Keratinocyte (primary cell): ENCODE data around the gene A2M. TPM values are rescaled to one million over a fixed set of nuclear protein-coding genes. Genes with fewer than 3 reads are reported as not detected.

ENCODE experiments used
- DNase-seq: peaks from one replicate; pipeline ENCODE4 v3.0.0-alpha.2; 2011; ENCODE audit warnings: low read depth, missing footprints, low spot score
- FAIRE-seq: peaks from 2 replicates; lab custom pipeline; 2011; peaks lifted over from hg19 to GRCh38; lab: Jason Lieb, UNC
- H2AFZ ChIP-seq: 2 replicates; pipeline ENCODE4 v1.6.0; 2012; ENCODE audit warnings: low read length, control low read depth, inconsistent platforms; ENCODE audit not compliant: control insufficient read depth
- H3K27ac ChIP-seq: 2 replicates; pipeline ENCODE4 v1.5.1; 2011; ENCODE audit warnings: low read length; ENCODE audit not compliant: control insufficient read depth, insufficient read depth
- H3K27me3 ChIP-seq: 3 replicates; pipeline ENCODE4 v1.6.0; 2011; ENCODE audit warnings: low read length; ENCODE audit not compliant: control insufficient read depth, insufficient read depth; ENCODE audit errors: extremely low read depth
- H3K36me3 ChIP-seq, 2 experiments: 2 replicates in 1 of 2; 3 replicates in 1 of 2; pipeline ENCODE4 v1.5.1; 2011; ENCODE audit warnings: low read length in 2 of 2, mild to moderate bottlenecking in 1 of 2; ENCODE audit not compliant: control insufficient read depth in 2 of 2, insufficient read depth in 2 of 2; ENCODE audit errors: extremely low read depth in 1 of 2
- H3K4me1 ChIP-seq: 3 replicates; pipeline ENCODE4 v1.5.1; 2011; ENCODE audit warnings: low read length; ENCODE audit not compliant: control insufficient read depth, insufficient read depth; ENCODE audit errors: extremely low read depth
- H3K4me2 ChIP-seq: 3 replicates; pipeline ENCODE4 v1.6.0; 2011; ENCODE audit warnings: low read depth, low read length; ENCODE audit not compliant: control insufficient read depth, insufficient read depth; ENCODE audit errors: extremely low read depth
- H3K4me3 ChIP-seq, 3 experiments: fragments of 200-600 bp in 1 of 3; sonication (generic) in 1 of 3; 2 replicates in 2 of 3; 3 replicates in 1 of 3; pipeline ENCODE4 v1.5.1; 2011 to 2016; ENCODE audit warnings: low read length in 3 of 3, mild to moderate bottlenecking in 3 of 3, control low read depth in 2 of 3, inconsistent platforms in 1 of 3, low read depth in 1 of 3, mixed read lengths in 1 of 3, mixed run types in 1 of 3, moderate library complexity in 1 of 3; ENCODE audit not compliant: control insufficient read depth in 2 of 3, insufficient read depth in 2 of 3; ENCODE audit errors: extremely low read depth in 1 of 3
- H3K79me2 ChIP-seq: 2 replicates; pipeline ENCODE4 v1.6.0; 2012; ENCODE audit warnings: low read length; ENCODE audit not compliant: control insufficient read depth, insufficient read depth
- H3K9ac ChIP-seq: 3 replicates; pipeline ENCODE4 v1.6.0; 2011; ENCODE audit warnings: low read length; ENCODE audit not compliant: control insufficient read depth, insufficient read depth; ENCODE audit errors: extremely low read depth
- H3K9me1 ChIP-seq: 3 replicates; pipeline ENCODE4 v1.6.0; 2011; ENCODE audit warnings: low read length; ENCODE audit not compliant: control insufficient read depth, insufficient read depth; ENCODE audit errors: extremely low read depth
- H3K9me3 ChIP-seq: 2 replicates; pipeline ENCODE4 v1.5.1; 2012; ENCODE audit warnings: low read depth, low read length; ENCODE audit not compliant: control insufficient read depth
- H4K20me1 ChIP-seq: 3 replicates; pipeline ENCODE4 v1.6.0; 2011; ENCODE audit warnings: low read length; ENCODE audit not compliant: control insufficient read depth, insufficient read depth; ENCODE audit errors: extremely low read depth
- CTCF ChIP-seq, 3 experiments: IDR thresholded peaks in 1 of 3; conservative IDR thresholded peaks in 1 of 3; optimal IDR thresholded peaks in 1 of 3; 2 replicates in 2 of 3; 3 replicates in 1 of 3; pipeline versions ENCODE3 to v1.5.1; 2011; ENCODE audit warnings: low read length in 3 of 3, mild to moderate bottlenecking in 3 of 3, moderate library complexity in 2 of 3, control low read depth in 1 of 3, inconsistent platforms in 1 of 3; ENCODE audit not compliant: insufficient read depth in 2 of 3; ENCODE audit errors: extremely low read depth in 1 of 3
- EZH2 ChIP-seq: IDR thresholded peaks from one replicate; pipeline ENCODE4 v1.6.1; 2012; ENCODE audit warnings: inconsistent platforms, mild to moderate bottlenecking, low read length, moderate library complexity
- dilution Hi-C: fragments of 300-500 bp; cut with MboI; formaldehyde crosslinking; loops from one replicate; pipeline ENCODE4 v1.7.0; 2020; ENCODE audit warnings: low sequenced_read_pairs; ENCODE audit not compliant: extremely low pct_ligation_motif_present
- polyA plus RNA-seq, 5 experiments: library from polyadenylated mRNA; depleted of rRNA in 3 of 5; stranded (reverse) in 3 of 5; stranded (forward) in 1 of 5; unstranded in 1 of 5; fragments of >200 nt; gene quantifications; 1 replicate in 1 of 5; 2 replicates in 3 of 5; 3 replicates in 1 of 5; pipeline versions ENCODE4 v1.2.1 to v1.2.3, GENCODE V29; 2011 to 2012; ENCODE audit warnings: missing spikeins in 2 of 5, low read depth in 1 of 5, low replicate concordance in 1 of 5

A2M gene
- polyA plus RNA-seq, 1 donor (not counting 4 experiments of a cell fraction or from before 2014, with no cell fraction given), result 0.49 TPM

GRCh38 chr12:9024512-9024911, 91.2 kb downstream of the A2M start:
- TF ChIP-seq CTCF (optimal IDR thresholded peaks at IDR 0.05 in 1 of 3, IDR thresholded peaks at IDR 0.05 in 1 of 3, conservative IDR thresholded peaks at IDR 0.05 in 1 of 3; ENCODE audit: extremely low read depth in 1 of 3, insufficient read depth in 2 of 3, low read length in 3 of 3) (no peak), EZH2 (no peak)

GRCh38 chr12:9022592-9022991, 93.1 kb downstream of the A2M start:
- H3K9me1 ChIP-seq, result no peaks in the 10 kb centered on the region
- H3K4me3 ChIP-seq, result no peak overlapping the region
- H2AFZ ChIP-seq, result no peak overlapping the region
- dilution Hi-C loops, result no loop called here
- H4K20me1 ChIP-seq, result no peaks in the 10 kb centered on the region
- H3K4me1 ChIP-seq, result no peaks in the 10 kb centered on the region
- TF ChIP-seq EZH2 (no peak), CTCF (optimal IDR thresholded peaks at IDR 0.05 in 1 of 3, IDR thresholded peaks at IDR 0.05 in 1 of 3, conservative IDR thresholded peaks at IDR 0.05 in 1 of 3; ENCODE audit: extremely low read depth in 1 of 3, insufficient read depth in 2 of 3, low read length in 3 of 3) (no peak)
- H3K4me2 ChIP-seq, result no peak overlapping the region
- FAIRE-seq (no peak), DNase-seq (no peak)
- H3K9ac ChIP-seq, result no peak overlapping the region
- no peaks in the 10 kb centered on the region for H3K79me2 ChIP-seq
- no peaks in the 10 kb centered on the region for H3K27me3 ChIP-seq
- no peaks in the 10 kb centered on the region for H3K36me3 ChIP-seq
- H3K9me3 ChIP-seq, result no peaks in the 10 kb centered on the region
- H3K27ac ChIP-seq, result no peak overlapping the region

More at GRCh38 chr12:9024512-9024911, 91.2 kb downstream of the A2M start:
- H3K9ac ChIP-seq, result no peak overlapping the region
- DNase-seq (no peak), FAIRE-seq (no peak)
- no peak overlapping the region for H3K4me3 ChIP-seq
- H4K20me1 ChIP-seq, result no peaks in the 10 kb centered on the region
- no peak overlapping the region for H3K27ac ChIP-seq
- H3K9me3 ChIP-seq, result no peaks in the 10 kb centered on the region
- H2AFZ ChIP-seq, result no peak overlapping the region
- dilution Hi-C loops, result no loop called here
- no peaks in the 10 kb centered on the region for H3K79me2 ChIP-seq
- no peaks in the 10 kb centered on the region for H3K27me3 ChIP-seq
- no peak overlapping the region for H3K4me2 ChIP-seq
- H3K36me3 ChIP-seq, result no peaks in the 10 kb centered on the region
- no peaks in the 10 kb centered on the region for H3K9me1 ChIP-seq
- H3K4me1 ChIP-seq, result no peaks in the 10 kb centered on the region

Other genes starting within 250 kb of the A2M start
- 10.4 to 12.4 TPM (median 11.0 TPM) in 3 replicates for gene PHC1, start 201.4 kb downstream of the A2M start, polyA plus RNA-seq
- gene M6PR, start 166.3 kb downstream of the A2M start, polyA plus RNA-seq, result 107 to 158 TPM (median 127 TPM) in 3 replicates
- 0.39 to 0.54 TPM (median 0.40 TPM) in 3 replicates for gene KLRG1, start 126.4 kb downstream of the A2M start, polyA plus RNA-seq
- gene PZP, start 92.5 kb upstream of the A2M start, polyA plus RNA-seq, result not detected in 3 replicates